Activated CD8-positive, alpha-beta T cell treated with anti-CD3 and anti-CD28 coated beads, Interleukin-2, amount 10 ng/mL, durations not matched to agents 7 days and 5 days (primary cell): ENCODE measurements around the gene PLAAT5. TPM values are rescaled to one million over a fixed set of nuclear protein-coding genes. Genes with fewer than 3 reads are reported as not detected.
A peak's percentile ranks its signal among the peaks of the same experiment; 100 is the strongest.
"Not testable (repeated sequence)": the region's sequence is repeated elsewhere in the genome, so short reads cannot be mapped to it uniquely, and the experiment has no call there.

Source experiments
- ATAC-seq: fragments of 150-1000 bp; cut with Tn5 transposase; one replicate; pipeline ENCODE4 v1.10.0; 2021; ENCODE audit warnings: moderate library complexity
- CTCF ChIA-PET: fragments of 350-600 bp; sonication (Branson Sonifier 250); formaldehyde crosslinking; loops from one replicate; lab custom pipeline; 2021; ENCODE audit warnings: antibody characterized with exemption; lab: Charles Lee
- POLR2A ChIA-PET: fragments of 350-600 bp; sonication (Branson Sonifier 250); formaldehyde crosslinking; loops from one replicate; lab custom pipeline; 2021; ENCODE audit warnings: antibody characterized with exemption; lab: Charles Lee
- DNase-seq: peaks from one replicate; pipeline ENCODE4 v3.0.0-alpha.2; 2020
- H3K27ac Mint-ChIP-seq: one replicate; pipeline ENCODE4 v1.8.0; 2021; ENCODE audit warnings: mild to moderate bottlenecking, mixed read lengths
- H3K27me3 Mint-ChIP-seq: one replicate; pipeline ENCODE4 v1.8.0; 2021; ENCODE audit warnings: low read depth, mixed read lengths
- H3K36me3 Mint-ChIP-seq: one replicate; pipeline ENCODE4 v1.8.0; 2021; ENCODE audit warnings: low read depth, mixed read lengths
- H3K4me1 Mint-ChIP-seq: one replicate; pipeline ENCODE4 v1.8.0; 2021; ENCODE audit warnings: low read depth, mixed read lengths
- H3K4me3 Mint-ChIP-seq: one replicate; pipeline ENCODE4 v1.8.0; 2021; ENCODE audit warnings: mild to moderate bottlenecking, mixed read lengths
- H3K9me3 Mint-ChIP-seq: one replicate; pipeline ENCODE4 v1.8.0; 2022; ENCODE audit warnings: mixed read lengths; ENCODE audit not compliant: insufficient read depth
- total RNA-seq, 2 experiments: library from RNA; stranded (reverse); gene quantifications; one replicate each; pipeline ENCODE4 v1.2.3, GENCODE V29; 2021

PLAAT5 gene, protein sequence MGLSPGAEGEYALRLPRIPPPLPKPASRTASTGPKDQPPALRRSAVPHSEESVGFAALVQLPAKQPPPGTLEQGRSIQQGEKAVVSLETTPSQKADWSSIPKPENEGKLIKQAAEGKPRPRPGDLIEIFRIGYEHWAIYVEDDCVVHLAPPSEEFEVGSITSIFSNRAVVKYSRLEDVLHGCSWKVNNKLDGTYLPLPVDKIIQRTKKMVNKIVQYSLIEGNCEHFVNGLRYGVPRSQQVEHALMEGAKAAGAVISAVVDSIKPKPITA
- under 1 TPM; 0.11 to 0.68 TPM for total RNA-seq

DNA sequence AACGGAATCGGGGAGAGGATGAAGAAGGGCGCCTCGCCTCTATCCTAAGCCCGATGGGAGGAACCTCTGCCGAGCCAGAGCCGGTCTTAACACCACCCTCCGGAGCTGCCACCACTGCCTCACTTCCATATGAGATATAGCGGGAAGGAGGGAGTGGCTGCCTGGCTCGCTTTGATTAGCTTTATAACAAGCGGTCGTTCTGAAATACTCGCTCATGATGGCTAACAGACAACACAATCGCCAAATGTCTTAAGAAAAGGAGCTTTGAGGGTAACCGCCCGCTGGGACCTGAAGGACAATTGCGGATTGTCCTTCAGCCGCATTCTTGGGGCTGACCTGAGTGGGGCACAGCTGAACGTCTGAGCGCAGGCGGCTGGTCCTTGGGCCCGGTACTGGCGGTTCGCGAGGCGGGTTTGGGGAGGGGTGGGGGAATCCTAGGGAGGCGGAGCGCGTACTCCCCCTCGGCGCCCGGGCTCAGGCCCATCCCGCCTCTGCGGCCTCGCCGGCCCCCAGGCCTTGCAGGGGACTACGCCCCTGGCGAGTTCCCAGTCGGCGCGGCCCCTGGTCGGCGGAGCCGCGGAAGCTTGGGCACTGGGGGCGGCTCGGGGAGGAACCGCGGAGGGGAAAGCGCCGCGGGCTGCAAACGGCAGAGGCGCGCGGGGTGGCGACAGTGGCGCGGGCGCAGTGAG, at the start of gene PLAAT5:
Gene PLAAT5, minus strand, starts transcription at position 617 of the 689 bp plus-strand sequence. Its CDS starts 133 bp downstream, at position 484.
- Mint-ChIP-seq H3K4me3 (peak within 1 kb of the TSS; percentile 74), H3K27me3 (peaks cover 62% of the 10 kb centered on the region), H3K4me1 (peaks cover 12% of the 10 kb centered on the region), H3K9me3 (peaks cover 5% of the 10 kb centered on the region), H3K27ac (no peak within 1 kb of the TSS), H3K36me3 (peaks cover 2% of the 10 kb centered on the region)
- DNase-seq: no peak
- ChIA-PET CTCF (interaction anchor here (0.7 to 3.9 kb wide), 5 partner anchors 12 to 37 kb away, joined by 3 to 29 read pairs (median 3); no protein-coding TSS in a partner anchor), POLR2A (no interaction called here)
- ATAC-seq: peak; percentile 78

GRCh38 chr11:63537293-63538101, 46.5 kb upstream of the PLAAT5 start:
- Mint-ChIP-seq H3K27me3 (no peaks in the 10 kb centered on the region), H3K27ac (peak overlapping the region; percentile 92), H3K4me1 (peaks cover 64% of the 10 kb centered on the region), H3K36me3 (peaks cover 11% of the 10 kb centered on the region), H3K9me3 (no peaks in the 10 kb centered on the region), H3K4me3 (peak overlapping the region; percentile 84)
- ChIA-PET POLR2A (interaction anchor here (0.9 to 6.2 kb wide), 8 partner anchors 9 to 697 kb away, joined by 3 to 106 read pairs (median 6); partner anchors contain the start of gene PLAAT2), CTCF (interaction anchor here (0.8 to 4.3 kb wide), 11 partner anchors 8 to 99 kb away, joined by 3 to 32 read pairs (median 4); partner anchors contain the start of gene PLAAT2)
- DNase-seq: no peak
- ATAC-seq: peak; percentile 28

GRCh38 chr11:63536669-63537292, 45.8 kb upstream of the PLAAT5 start, which contains the start of gene PLAAT4:
Gene PLAAT4, plus strand, starts transcription at chr11:63536808. Its CDS starts 61 bp downstream, at chr11:63536869.
- Mint-ChIP-seq H3K36me3 (peaks cover 11% of the 10 kb centered on the region), H3K27ac (peak within 1 kb of the TSS; percentile 92), H3K9me3 (no peaks in the 10 kb centered on the region), H3K27me3 (no peaks in the 10 kb centered on the region), H3K4me3 (peak within 1 kb of the TSS; percentile 84), H3K4me1 (peaks cover 70% of the 10 kb centered on the region)
- DNase-seq (peak; percentile 48), ATAC-seq (peak; percentile 71)
- CTCF ChIA-PET: interaction anchor here (0.5 to 4.3 kb wide), 17 partner anchors 8 to 447 kb away, joined by 3 to 32 read pairs (median 4); partner anchors contain the start of gene PLAAT2
- POLR2A ChIA-PET: interaction anchor here (0.5 to 6.2 kb wide), 10 partner anchors 9 to 696 kb away, joined by 3 to 106 read pairs (median 6); partner anchors contain the start of genes LGALS12 and PLAAT2

- DNase-seq: peak; percentile 67
- POLR2A ChIA-PET: interaction anchor here (1.4 to 6.2 kb wide), 5 partner anchors 10 to 695 kb away, joined by 6 to 106 read pairs (median 16); partner anchors contain the start of gene PLAAT2
- H3K9me3 Mint-ChIP-seq: no peaks in the 10 kb centered on the region
- CTCF ChIA-PET: interaction anchor here (0.8 to 4.3 kb wide), 6 partner anchors 16 to 202 kb away, joined by 3 to 30 read pairs (median 8); no protein-coding TSS in a partner anchor
- H3K27me3 Mint-ChIP-seq: no peaks in the 10 kb centered on the region
- ATAC-seq: peak; percentile 41
- H3K4me1 Mint-ChIP-seq: peaks cover 76% of the 10 kb centered on the region
- peak overlapping the region; percentile 92 for H3K27ac Mint-ChIP-seq
- H3K36me3 Mint-ChIP-seq: peaks cover 8% of the 10 kb centered on the region
- peak overlapping the region; percentile 84 for H3K4me3 Mint-ChIP-seq
Measured at GRCh38 chr11:63535734-63536133, 44.8 kb upstream of the PLAAT5 start.

- ChIA-PET CTCF (interaction anchor here (0.6 to 4.3 kb wide), 4 partner anchors 16 to 101 kb away, joined by 3 to 30 read pairs (median 12); no protein-coding TSS in a partner anchor), POLR2A (interaction anchor here (3.5 to 6.2 kb wide), 2 partner anchors 17 to 30 kb away, joined by 27 to 106 read pairs; partner anchors contain the start of gene PLAAT2)
- H3K36me3 Mint-ChIP-seq: peaks cover 3% of the 10 kb centered on the region
- peak overlapping the region; percentile 42 for H3K4me3 Mint-ChIP-seq
- ATAC-seq: peak; percentile 12
- no peaks in the 10 kb centered on the region for H3K9me3 Mint-ChIP-seq
- peak; percentile 44 for DNase-seq
- H3K27me3 Mint-ChIP-seq: no peaks in the 10 kb centered on the region
- peaks cover 74% of the 10 kb centered on the region for H3K4me1 Mint-ChIP-seq
- H3K27ac Mint-ChIP-seq: peak overlapping the region; percentile 92
Measured at GRCh38 chr11:63534895-63535461, 44.0 kb upstream of the PLAAT5 start.

DNA sequence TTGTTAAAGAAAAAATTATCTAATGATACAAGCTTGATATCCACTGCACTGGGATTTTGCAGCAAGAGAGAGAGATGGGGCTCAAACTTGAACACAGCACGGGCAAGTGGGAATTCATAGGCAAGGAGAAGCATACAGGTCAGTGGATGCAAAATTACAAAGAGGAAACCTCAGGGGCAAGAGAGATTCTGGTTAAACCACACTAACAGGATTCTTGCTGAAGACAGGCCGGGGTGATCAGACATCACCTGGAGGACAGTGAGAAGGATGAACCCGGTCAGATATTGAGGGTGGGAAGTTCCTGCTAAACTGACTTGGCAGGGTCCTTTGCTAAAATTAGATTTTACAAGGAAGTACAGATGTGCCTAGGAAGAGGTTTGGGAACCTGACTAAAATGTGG, 43.1 kb upstream of the PLAAT5 start:
- peaks cover 3% of the 10 kb centered on the region for H3K36me3 Mint-ChIP-seq
- no peaks in the 10 kb centered on the region for H3K27me3 Mint-ChIP-seq
- ATAC-seq (no peak), DNase-seq (no peak)
- ChIA-PET POLR2A (interaction anchor here (1.1 kb wide), 1 partner anchor 17 kb away, joined by 5 read pairs; no protein-coding TSS in a partner anchor), CTCF (interaction anchor here (0.9 to 2.8 kb wide), 3 partner anchors 17 to 102 kb away, joined by 3 to 12 read pairs (median 4); no protein-coding TSS in a partner anchor)
- no peak overlapping the region for H3K4me3 Mint-ChIP-seq
- H3K4me1 Mint-ChIP-seq: peaks cover 82% of the 10 kb centered on the region
- H3K27ac Mint-ChIP-seq: peak overlapping the region; percentile 47
- no peaks in the 10 kb centered on the region for H3K9me3 Mint-ChIP-seq

DNA sequence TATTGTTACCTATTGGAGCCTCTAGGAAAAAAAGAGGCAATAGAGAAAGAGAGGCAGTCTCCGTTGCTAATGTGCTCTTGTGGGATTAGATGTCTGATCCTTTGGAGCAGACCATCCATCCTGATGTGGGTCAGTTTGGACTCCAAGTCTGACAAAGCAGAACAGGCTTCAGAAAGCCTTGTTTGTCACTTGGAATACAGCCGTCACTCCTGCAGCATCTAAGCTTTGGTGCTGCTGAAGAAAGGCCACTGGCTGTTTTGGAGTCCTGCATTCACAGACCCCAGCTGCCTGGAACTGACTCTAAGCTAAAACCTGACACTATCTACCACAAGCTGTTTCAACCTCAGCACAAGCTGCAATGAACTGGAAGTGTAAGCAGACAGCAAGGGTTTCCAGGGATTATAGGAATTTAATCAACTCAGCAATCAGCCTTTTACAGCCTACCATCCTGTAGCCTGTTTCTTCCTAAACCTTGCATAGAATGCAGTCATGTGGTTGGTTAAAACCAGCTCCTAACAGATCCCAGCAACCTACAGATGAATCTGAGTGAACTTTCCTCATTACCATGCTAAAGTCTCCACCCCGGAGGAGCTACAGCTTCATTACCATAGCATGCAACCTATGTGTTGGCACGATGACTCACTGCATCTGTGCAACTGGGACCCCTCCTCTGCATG, 42.0 kb upstream of the PLAAT5 start:
- H3K27ac Mint-ChIP-seq: no peak overlapping the region
- no peak overlapping the region for H3K4me3 Mint-ChIP-seq

DNA sequence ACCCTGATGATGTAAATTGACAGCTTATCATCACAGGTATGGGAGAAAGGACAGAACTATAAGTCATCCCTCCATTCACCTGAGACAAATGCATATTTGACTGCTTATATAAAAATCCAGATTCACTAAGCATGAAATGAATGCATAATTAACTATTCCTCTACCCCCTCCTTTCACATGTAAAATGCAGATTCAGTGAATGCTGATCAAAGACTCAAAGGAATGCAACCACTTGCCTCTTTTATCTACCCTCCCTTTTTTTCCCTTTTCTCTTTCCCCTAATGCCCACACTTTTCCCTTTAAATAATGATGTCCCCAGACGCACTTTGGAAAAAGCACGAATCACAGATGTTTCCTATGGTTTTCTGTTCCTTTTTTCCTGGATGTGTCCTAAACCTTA, 41.1 kb upstream of the PLAAT5 start:
- H3K4me1 Mint-ChIP-seq: peaks cover 71% of the 10 kb centered on the region
- ATAC-seq (no peak), DNase-seq (no peak)
- CTCF ChIA-PET: interaction anchor here (0.8 to 1.4 kb wide), 5 partner anchors 17 to 107 kb away, joined by 3 to 8 read pairs (median 3); no protein-coding TSS in a partner anchor
- H3K9me3 Mint-ChIP-seq: no peaks in the 10 kb centered on the region
- no peaks in the 10 kb centered on the region for H3K36me3 Mint-ChIP-seq
- H3K27me3 Mint-ChIP-seq: no peaks in the 10 kb centered on the region
- H3K27ac Mint-ChIP-seq: peak overlapping the region; percentile 48
- POLR2A ChIA-PET: interaction anchor here (1.4 kb wide), 1 partner anchor 19 kb away, joined by 4 read pairs; no protein-coding TSS in a partner anchor
- H3K4me3 Mint-ChIP-seq: peak overlapping the region; percentile 20

More for the DNA sequence above, 42.0 kb upstream of the PLAAT5 start:
- Mint-ChIP-seq H3K36me3 (no peaks in the 10 kb centered on the region), H3K27me3 (no peaks in the 10 kb centered on the region), H3K9me3 (no peaks in the 10 kb centered on the region), H3K4me1 (peaks cover 79% of the 10 kb centered on the region)
- CTCF ChIA-PET: interaction anchor here (0.9 to 2.8 kb wide), 5 partner anchors 16 to 103 kb away, joined by 3 to 12 read pairs (median 3); no protein-coding TSS in a partner anchor
- DNase-seq: no peak
- ATAC-seq: no peak
- POLR2A ChIA-PET: no interaction called here

GRCh38 chr11:63531074-63531792, 40.3 kb upstream of the PLAAT5 start:
- DNase-seq: peak; percentile 85
- ChIA-PET CTCF (interaction anchor here (0.8 to 1.1 kb wide), 3 partner anchors 52 to 207 kb away, joined by 3 to 8 read pairs (median 3); no protein-coding TSS in a partner anchor), POLR2A (interaction anchor here (0.6 to 1.4 kb wide), 2 partner anchors 20 to 650 kb away, joined by 3 to 4 read pairs; no protein-coding TSS in a partner anchor)
- not testable (repeated sequence) for H3K9me3 Mint-ChIP-seq, H3K27me3 Mint-ChIP-seq, H3K36me3 Mint-ChIP-seq
- Mint-ChIP-seq H3K4me1 (peaks cover 65% of the 10 kb centered on the region), H3K27ac (peak overlapping the region; percentile 68), H3K4me3 (peak overlapping the region; percentile 51)
- peak; percentile 91 for ATAC-seq
